Choroid plexus epithelial cell (primary cell): ENCODE results near the gene DNAJC4.
A peak's percentile ranks its signal among the peaks of the same experiment; 100 is the strongest.

Experiments used
- DNase-seq: peaks from one replicate; pipeline ENCODE4 v3.0.0-alpha.2; 2010; ENCODE audit warnings: low read depth
- H3K4me3 ChIP-seq: 2 replicates; pipeline ENCODE4 v1.5.1; 2011; ENCODE audit warnings: low read depth, mild to moderate bottlenecking, control low read depth, low read length, moderate library complexity
- TF ChIP-seq, protein P1 (sequence below): conservative IDR thresholded peaks from 2 replicates; pipeline ENCODE4 v1.5.1; 2011; ENCODE audit warnings: low read depth, mild to moderate bottlenecking, control low read depth, inconsistent platforms, low read length, moderate library complexity

The DNAJC4 gene

DNA sequence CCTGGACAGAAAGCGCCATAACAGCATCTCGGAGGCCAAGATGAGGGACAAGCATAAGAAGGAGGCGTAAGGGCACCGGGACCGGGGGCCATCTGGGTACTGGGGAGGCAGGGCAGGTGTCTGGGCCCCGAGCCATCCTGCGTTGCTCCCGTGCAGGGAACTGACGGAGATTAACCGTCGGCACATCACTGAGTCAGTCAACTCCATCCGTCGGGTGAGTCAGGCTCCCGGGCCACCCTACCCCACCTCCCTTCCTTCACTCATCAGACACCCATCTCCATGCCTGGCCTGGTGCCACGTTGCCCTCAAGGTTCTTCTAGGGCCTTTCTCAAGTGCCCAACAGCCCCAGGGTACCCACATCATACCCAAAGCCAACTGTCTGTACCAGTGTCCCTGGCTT is 36.0 kb downstream of the DNAJC4 start:
- TF ChIP-seq, protein P1, sequence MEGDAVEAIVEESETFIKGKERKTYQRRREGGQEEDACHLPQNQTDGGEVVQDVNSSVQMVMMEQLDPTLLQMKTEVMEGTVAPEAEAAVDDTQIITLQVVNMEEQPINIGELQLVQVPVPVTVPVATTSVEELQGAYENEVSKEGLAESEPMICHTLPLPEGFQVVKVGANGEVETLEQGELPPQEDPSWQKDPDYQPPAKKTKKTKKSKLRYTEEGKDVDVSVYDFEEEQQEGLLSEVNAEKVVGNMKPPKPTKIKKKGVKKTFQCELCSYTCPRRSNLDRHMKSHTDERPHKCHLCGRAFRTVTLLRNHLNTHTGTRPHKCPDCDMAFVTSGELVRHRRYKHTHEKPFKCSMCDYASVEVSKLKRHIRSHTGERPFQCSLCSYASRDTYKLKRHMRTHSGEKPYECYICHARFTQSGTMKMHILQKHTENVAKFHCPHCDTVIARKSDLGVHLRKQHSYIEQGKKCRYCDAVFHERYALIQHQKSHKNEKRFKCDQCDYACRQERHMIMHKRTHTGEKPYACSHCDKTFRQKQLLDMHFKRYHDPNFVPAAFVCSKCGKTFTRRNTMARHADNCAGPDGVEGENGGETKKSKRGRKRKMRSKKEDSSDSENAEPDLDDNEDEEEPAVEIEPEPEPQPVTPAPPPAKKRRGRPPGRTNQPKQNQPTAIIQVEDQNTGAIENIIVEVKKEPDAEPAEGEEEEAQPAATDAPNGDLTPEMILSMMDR, result no peak
- no peak overlapping the region for H3K4me3 ChIP-seq
- DNase-seq, result no peak

DNA sequence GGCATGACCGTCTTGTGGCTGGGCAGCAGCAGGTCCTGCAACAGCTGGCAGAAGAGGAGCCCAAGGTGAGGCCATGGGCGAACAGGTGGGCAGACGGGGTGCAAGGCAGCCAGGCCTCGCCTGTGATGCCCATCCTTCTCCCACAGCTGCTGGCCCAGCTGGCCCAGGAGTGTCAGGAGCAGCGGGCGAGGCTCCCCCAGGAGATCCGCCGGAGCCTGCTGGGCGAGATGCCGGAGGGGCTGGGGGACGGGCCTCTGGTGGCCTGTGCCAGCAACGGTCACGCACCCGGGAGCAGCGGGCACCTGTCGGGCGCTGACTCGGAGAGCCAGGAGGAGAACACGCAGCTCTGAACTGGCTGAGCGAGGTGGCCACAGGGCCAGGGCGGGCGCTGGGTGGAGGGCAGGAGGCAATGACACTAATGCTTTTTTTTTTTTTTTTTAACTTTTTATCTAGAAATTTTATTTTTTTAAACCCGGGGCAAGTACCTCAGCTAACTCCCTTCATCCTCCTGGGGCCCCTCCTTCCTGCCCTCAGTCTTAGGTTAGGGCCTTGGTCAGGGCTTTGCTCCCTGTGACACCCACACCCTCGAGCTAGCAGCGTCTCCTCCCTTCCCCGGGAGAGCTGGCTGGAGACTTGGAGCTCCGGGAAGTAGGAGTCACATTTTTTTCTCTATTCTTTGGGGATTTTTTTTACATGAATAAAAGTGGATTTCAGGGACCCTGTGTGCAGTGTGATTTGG is 37.0 kb downstream of the DNAJC4 start:
- TF ChIP-seq, protein P1, result no peak
- no peak for DNase-seq
- H3K4me3 ChIP-seq, result no peak overlapping the region

DNA sequence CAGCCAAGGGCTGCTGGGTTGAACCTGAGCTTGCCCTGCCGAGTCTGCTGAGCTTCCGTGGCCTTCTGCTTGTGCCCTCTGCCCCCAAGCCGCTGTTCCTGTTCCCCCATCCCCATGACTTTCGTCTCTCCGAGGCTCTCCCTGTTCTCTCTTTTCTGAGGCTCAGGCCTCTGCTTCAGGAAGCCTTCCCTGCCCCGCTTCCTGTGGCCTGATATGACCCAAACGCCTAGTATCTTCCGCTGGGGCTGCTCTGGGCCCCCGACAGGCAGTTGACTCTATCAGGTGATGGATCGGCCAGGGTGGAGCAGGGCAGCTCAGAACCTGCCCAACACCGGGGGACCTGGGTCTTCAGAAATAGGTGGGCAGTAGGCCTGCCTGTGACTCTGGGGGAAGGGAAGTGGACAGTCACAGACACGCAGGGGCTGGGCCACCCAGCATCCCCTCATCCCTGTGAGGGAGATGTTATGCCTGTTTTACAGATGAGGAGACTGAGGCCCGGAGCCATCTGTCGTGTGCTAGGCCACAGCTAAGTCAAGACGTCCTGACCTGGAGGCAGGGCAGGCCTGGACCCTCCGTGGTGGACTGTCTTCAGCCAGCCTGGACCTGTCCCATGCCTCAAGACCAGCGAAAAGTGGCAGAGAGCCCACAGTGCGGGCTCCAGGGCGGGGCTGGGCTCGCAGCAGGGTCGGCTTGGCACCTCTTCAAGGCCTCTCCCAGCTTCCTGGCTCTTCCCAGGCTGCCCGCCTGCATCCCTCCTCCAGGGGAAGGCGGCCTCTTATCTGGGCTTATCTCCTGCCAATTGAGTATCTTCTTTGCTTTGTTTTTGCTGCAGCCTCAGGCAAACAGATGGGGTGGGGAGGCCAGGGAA is 37.9 kb downstream of the DNAJC4 start:
- peak overlapping the region; percentile 70 for H3K4me3 ChIP-seq
- TF ChIP-seq, protein P1, result no peak
- no peak for DNase-seq

DNA sequence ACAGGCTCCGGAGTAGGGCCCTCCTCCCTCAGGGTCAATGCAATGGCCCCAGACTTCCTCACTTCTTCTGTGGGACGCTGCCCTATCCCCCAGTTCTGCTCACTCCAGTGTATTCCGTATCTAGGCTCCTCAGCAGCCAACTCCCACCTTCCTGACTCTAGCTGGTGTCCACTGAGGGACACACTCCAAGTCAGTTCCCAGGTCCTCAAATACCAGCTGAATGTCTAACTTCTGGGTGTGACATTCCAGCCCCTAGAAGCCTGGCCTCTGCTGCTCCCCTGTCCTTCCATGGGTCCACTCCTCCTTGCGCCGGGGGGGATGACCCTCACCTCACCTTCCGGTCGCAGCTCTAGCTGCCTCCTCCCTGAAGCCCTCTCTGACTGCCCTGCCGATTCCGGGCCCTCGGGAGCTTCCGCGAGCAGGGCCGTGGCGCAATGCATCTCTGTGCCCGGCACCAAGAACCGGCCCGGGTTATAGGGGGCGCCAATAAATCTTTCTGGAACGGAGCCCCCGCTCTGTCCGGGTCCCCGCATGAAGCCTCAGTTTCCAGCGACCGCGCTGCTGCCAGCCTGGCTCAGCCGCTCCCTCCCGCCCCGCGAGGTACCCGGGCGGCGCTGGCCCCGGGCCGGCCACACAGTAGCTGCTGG is 38.7 kb downstream of the DNAJC4 start:
- peak overlapping the region; percentile 70 for H3K4me3 ChIP-seq
- DNase-seq, result peak; percentile 60
- TF ChIP-seq, protein P1, result no peak

DNA sequence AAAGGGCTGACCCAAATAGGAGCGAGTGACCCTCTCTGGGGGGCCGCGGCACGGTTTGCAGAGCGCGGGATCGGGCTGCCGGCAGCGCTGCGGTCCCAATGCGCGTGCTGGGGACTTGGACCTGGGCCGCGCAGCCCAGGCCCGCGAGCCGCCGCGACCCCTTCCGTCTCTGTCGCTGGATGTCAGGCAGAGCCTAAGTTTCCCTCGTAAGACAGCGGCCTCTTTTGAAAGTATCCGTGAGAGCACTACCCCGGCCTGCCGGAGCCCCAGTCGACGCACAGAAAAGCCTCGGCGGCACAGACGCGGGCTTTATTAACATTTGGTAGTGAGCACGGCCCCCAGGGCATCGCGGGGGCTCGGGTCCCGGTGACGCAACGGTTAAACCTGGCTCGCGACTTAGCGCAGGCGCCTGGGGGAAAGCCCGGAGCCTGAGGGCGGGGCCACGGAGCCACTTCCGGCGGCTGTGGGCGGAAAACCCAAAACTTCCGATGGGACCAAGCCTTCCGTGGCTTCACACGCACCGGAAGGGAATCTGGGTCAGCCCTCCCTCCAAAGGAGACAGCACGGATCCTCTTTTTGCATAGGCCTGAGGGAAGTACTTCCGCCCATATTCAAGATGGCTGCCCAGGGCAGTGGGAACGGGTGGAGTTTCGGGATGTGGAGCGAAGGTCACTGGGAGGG is 39.3 kb downstream of the DNAJC4 start:
- H3K4me3 ChIP-seq, result peak overlapping the region; percentile 70
- DNase-seq, result peak; percentile 100
- TF ChIP-seq, protein P1, result no peak

DNA sequence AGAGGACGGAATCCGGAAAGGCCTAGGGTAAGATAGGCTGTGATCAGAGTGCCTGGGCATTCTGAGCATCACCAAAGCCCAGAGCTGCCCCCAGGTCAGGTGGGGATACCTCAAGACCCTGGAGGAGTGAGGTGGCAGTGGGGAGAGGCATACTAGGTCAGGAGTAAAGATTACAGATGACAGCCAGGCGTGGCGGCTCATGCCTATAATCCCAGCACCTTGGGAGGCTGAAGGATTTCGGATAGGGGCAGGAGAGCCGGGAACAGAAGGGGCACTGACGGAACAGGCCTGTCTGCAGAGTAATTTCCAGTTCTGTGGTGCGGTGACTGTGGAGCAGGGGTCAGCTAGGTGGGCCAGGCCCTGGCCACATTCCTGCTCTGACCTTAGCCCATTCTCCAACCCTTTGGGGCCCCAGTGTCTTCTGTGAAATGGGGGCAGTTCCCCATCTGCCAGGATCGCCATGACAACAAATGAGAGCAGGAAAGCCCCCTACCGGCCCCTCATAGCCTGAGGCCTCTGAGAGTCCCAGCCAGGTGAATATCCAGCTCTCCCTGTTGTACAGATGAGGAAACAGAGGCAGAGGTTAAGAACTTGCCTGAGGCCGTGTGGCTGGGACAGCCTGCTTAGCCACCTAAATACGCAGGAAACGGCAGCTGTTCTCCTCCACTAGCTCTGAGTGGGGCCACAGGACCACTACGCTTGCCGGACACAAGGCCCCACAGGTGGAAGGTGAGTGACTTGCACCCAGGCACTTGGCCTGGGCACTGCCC is 44.9 kb downstream of the DNAJC4 start:
- H3K4me3 ChIP-seq, result no peak overlapping the region
- TF ChIP-seq, protein P1, result no peak
- no peak for DNase-seq
